ENCODE measurements around the gene DZANK1. TPM values are rescaled to one million over a fixed set of nuclear protein-coding genes. Genes with fewer than 3 reads are reported as not detected.
"Not testable (repeated sequence)": the region's sequence is repeated elsewhere in the genome, so short reads cannot be mapped to it uniquely, and the experiment has no call there.

DZANK1 gene
- total and polyA plus RNA-seq, 2 experiments from 2014 or later, result 1.2 to 1.6 TPM

GRCh38 chr20:18401305-18401704, 65.5 kb downstream of the DZANK1 start:
- in situ Hi-C loops (cut with MboI), result loop anchor here (25.0 kb wide), 1 partner anchor 1261 kb away; no protein-coding TSS in a partner anchor
- Histone ChIP-seq H3K9me2 (ENCODE audit: insufficient read depth) (no peaks in the 10 kb centered on the region), H3K9me3 (ENCODE audit: low read depth) (no peaks in the 10 kb centered on the region), H3K4me3 (no peak overlapping the region), H3K79me2 (ENCODE audit: insufficient read depth) (no peaks in the 10 kb centered on the region), H3F3A (ENCODE audit: insufficient read depth) (no peaks in the 10 kb centered on the region), H3K27me3 (replicated peaks; ENCODE audit: insufficient read depth) (no peaks in the 10 kb centered on the region), H3K36me3 (ENCODE audit: low read depth) (no peaks in the 10 kb centered on the region), H3K9ac (no peak overlapping the region), H3K27ac (no peak overlapping the region), H4K20me1 (ENCODE audit: insufficient read depth) (no peaks in the 10 kb centered on the region), H3K4me2 (ENCODE audit: unreplicated experiment) (no peak overlapping the region), H2AFZ (no peak overlapping the region), H3K4me1 (ENCODE audit: insufficient read depth) (no peaks in the 10 kb centered on the region)
- no peak for DNase-seq
- no peak for TF ChIP-seq EZH2 (IDR thresholded peaks at IDR 0.05; ENCODE audit: insufficient read depth, poor library complexity, severe bottlenecking)
- TF ChIP-seq EZH2phosphoT487 (IDR thresholded peaks at IDR 0.05; ENCODE audit: insufficient read depth, low read depth), result no peak
- 80 to 92% methylated on average over 3 of the region's 3 CpGs for WGBS, 2 experiments (ENCODE audit: low coverage in 1 of 2, low lambda C conversion rate in 2 of 2, missing lambda C conversion rate in 2 of 2)

GRCh38 chr20:18400460-18400859, 66.4 kb downstream of the DZANK1 start:
- in situ Hi-C loops (cut with MboI), result loop anchor here (25.0 kb wide), 1 partner anchor 1262 kb away; no protein-coding TSS in a partner anchor
- Histone ChIP-seq H3K4me3 (no peak overlapping the region), H3K27me3 (replicated peaks; ENCODE audit: insufficient read depth) (no peaks in the 10 kb centered on the region), H3K4me2 (ENCODE audit: unreplicated experiment) (no peak overlapping the region), H3K4me1 (ENCODE audit: insufficient read depth) (no peaks in the 10 kb centered on the region), H3K27ac (no peak overlapping the region), H3K9ac (no peak overlapping the region), H3K36me3 (ENCODE audit: low read depth) (no peaks in the 10 kb centered on the region), H3K9me2 (ENCODE audit: insufficient read depth) (no peaks in the 10 kb centered on the region), H4K20me1 (ENCODE audit: insufficient read depth) (no peaks in the 10 kb centered on the region), H2AFZ (no peak overlapping the region), H3K9me3 (ENCODE audit: low read depth) (no peaks in the 10 kb centered on the region), H3F3A (ENCODE audit: insufficient read depth) (no peaks in the 10 kb centered on the region), H3K79me2 (ENCODE audit: insufficient read depth) (no peaks in the 10 kb centered on the region)
- WGBS, 2 experiments (ENCODE audit: low coverage in 1 of 2, low lambda C conversion rate in 2 of 2, missing lambda C conversion rate in 2 of 2), result 83 to 89% methylated on average over 2 of the region's 2 CpGs
- no peak for DNase-seq
- no peak for TF ChIP-seq EZH2 (IDR thresholded peaks at IDR 0.05; ENCODE audit: insufficient read depth, poor library complexity, severe bottlenecking)
- no peak for TF ChIP-seq EZH2phosphoT487 (IDR thresholded peaks at IDR 0.05; ENCODE audit: insufficient read depth, low read depth)

DNA sequence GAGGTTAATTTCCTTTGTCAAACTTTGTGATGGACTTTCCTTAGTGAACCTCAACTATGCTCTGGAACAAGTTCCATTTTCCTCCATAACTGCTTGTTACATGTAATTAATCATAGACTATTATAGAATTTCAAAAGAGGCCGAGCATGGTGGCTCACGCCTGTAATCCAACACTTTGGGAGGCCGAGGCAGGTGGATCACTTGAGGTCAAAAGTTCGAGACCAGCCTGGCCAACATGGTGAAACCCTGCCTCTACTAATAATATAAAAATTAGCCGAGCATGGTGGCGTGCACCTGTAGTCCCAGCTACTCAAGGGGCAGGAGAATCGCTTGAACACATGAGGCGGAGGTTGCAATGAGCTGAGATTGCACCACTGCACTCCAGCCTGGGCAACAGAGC, 68.1 kb downstream of the DZANK1 start:
- DNase-seq; H2AFZ ChIP-seq; H3K36me3 ChIP-seq (ENCODE audit: low read depth); H3K4me1 ChIP-seq (ENCODE audit: insufficient read depth); H4K20me1 ChIP-seq (ENCODE audit: insufficient read depth); H3K4me3 ChIP-seq; H3K9ac ChIP-seq; H3K9me2 ChIP-seq (ENCODE audit: insufficient read depth); H3K27ac ChIP-seq; H3K27me3 ChIP-seq (replicated peaks; ENCODE audit: insufficient read depth); in situ Hi-C loops (cut with MboI); H3K4me2 ChIP-seq (ENCODE audit: unreplicated experiment); H3F3A ChIP-seq (ENCODE audit: insufficient read depth); H3K9me3 ChIP-seq (ENCODE audit: low read depth); H3K79me2 ChIP-seq (ENCODE audit: insufficient read depth): not testable (repeated sequence)
- 93 to 94% methylated on average over 8 of the region's 8 CpGs for WGBS, 2 experiments (ENCODE audit: low coverage in 1 of 2, low lambda C conversion rate in 2 of 2, missing lambda C conversion rate in 2 of 2)

DNA sequence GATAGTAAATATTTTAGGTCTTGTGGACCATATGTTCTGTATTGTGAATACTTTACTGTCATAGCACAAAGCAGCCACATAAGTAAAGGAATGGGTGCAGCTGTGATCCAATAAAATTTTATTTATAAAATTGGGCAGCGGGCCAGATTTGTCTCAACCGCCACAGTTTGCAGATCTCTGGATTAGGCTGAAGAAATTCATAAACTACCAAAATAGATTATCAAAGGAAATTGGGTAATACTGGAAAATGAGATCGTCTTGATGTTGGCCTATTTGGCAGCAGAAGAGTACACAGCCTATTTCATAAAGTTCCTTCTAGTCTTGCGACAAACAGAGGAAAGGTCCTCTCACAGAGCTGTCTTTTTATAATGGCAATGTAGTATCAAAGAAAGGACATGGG, 69.8 kb downstream of the DZANK1 start:
- Histone ChIP-seq H3K4me1 (ENCODE audit: insufficient read depth) (no peaks in the 10 kb centered on the region), H3K9me3 (ENCODE audit: low read depth) (no peaks in the 10 kb centered on the region), H4K20me1 (ENCODE audit: insufficient read depth) (no peaks in the 10 kb centered on the region), H3K4me2 (ENCODE audit: unreplicated experiment) (no peak overlapping the region), H3K27me3 (replicated peaks; ENCODE audit: insufficient read depth) (no peaks in the 10 kb centered on the region), H3K36me3 (ENCODE audit: low read depth) (no peaks in the 10 kb centered on the region), H2AFZ (no peak overlapping the region), H3K79me2 (ENCODE audit: insufficient read depth) (no peaks in the 10 kb centered on the region), H3K27ac (no peak overlapping the region), H3K9ac (no peak overlapping the region), H3K9me2 (ENCODE audit: insufficient read depth) (no peaks in the 10 kb centered on the region), H3K4me3 (no peak overlapping the region), H3F3A (ENCODE audit: insufficient read depth) (no peaks in the 10 kb centered on the region)
- in situ Hi-C loops (cut with MboI), result no loop called here
- WGBS, 2 experiments (ENCODE audit: low coverage in 1 of 2, low lambda C conversion rate in 2 of 2, missing lambda C conversion rate in 2 of 2), result 39 to 41% methylated on average over 4 of the region's 4 CpGs
- no peak for DNase-seq
- no peak for TF ChIP-seq EZH2phosphoT487 (IDR thresholded peaks at IDR 0.05; ENCODE audit: insufficient read depth, low read depth)
- no peak for TF ChIP-seq EZH2 (IDR thresholded peaks at IDR 0.05; ENCODE audit: insufficient read depth, poor library complexity, severe bottlenecking)

DNA sequence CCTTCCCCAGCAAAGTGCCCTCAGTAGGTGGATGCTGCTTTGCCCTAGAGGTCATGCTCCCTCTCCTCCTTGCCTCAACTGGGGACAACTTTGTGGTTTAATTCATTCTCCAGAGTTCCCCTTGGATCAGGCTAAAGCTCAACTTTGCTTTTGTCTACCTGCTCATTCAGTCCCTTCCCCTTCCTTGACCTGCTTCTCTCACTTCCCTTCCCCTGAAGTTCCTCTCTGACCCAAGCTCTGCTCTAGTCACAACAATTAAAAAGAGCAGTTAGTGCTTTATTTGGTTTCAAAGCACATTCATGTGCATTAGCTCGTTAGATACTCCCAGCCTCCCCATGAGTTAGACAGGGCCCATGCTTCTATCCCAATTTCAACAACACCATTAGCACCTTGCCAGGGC, 71.3 kb downstream of the DZANK1 start:
- TF ChIP-seq EZH2 (IDR thresholded peaks at IDR 0.05; ENCODE audit: insufficient read depth, poor library complexity, severe bottlenecking), result no peak
- in situ Hi-C loops (cut with MboI), result no loop called here
- Histone ChIP-seq H3K4me2 (ENCODE audit: unreplicated experiment) (no peak overlapping the region), H3K9me2 (ENCODE audit: insufficient read depth) (no peaks in the 10 kb centered on the region), H3K4me1 (ENCODE audit: insufficient read depth) (no peaks in the 10 kb centered on the region), H3K9ac (no peak overlapping the region), H2AFZ (no peak overlapping the region), H3K27ac (no peak overlapping the region), H4K20me1 (ENCODE audit: insufficient read depth) (no peaks in the 10 kb centered on the region), H3F3A (ENCODE audit: insufficient read depth) (no peaks in the 10 kb centered on the region), H3K79me2 (ENCODE audit: insufficient read depth) (no peaks in the 10 kb centered on the region), H3K9me3 (ENCODE audit: low read depth) (no peaks in the 10 kb centered on the region), H3K4me3 (no peak overlapping the region), H3K27me3 (replicated peaks; ENCODE audit: insufficient read depth) (no peaks in the 10 kb centered on the region), H3K36me3 (ENCODE audit: low read depth) (no peaks in the 10 kb centered on the region)
- 88 to 92% methylated on average over 1 of the region's 1 CpG for WGBS, 2 experiments (ENCODE audit: low coverage in 1 of 2, low lambda C conversion rate in 2 of 2, missing lambda C conversion rate in 2 of 2)
- DNase-seq, result no peak
